NCI-H526 treated with DMSO at 0.1 percent for 48 hours (cell line): ENCODE data around the gene PHPT1.
"Not testable (repeated sequence)": the region's sequence is repeated elsewhere in the genome, so short reads cannot be mapped to it uniquely, and the experiment has no call there.

Experiments
- DNase-seq: peaks from one replicate; lab custom pipeline; 2025; lab: John Stamatoyannopoulos, UW

Gene PHPT1

GRCh38 chr9:136849038-136849959 lies at the start of gene PHPT1:
Gene PHPT1, plus strand, starts transcription at chr9:136849409. Its CDS starts 22 bp downstream, at chr9:136849431.
- peak; percentile 92 for DNase-seq

- peak; percentile 72 for DNase-seq
Measured at GRCh38 chr9:136799854-136800657, 49.2 kb upstream of the PHPT1 start.

- DNase-seq: no peak
Measured at GRCh38 chr9:136802321-136802720, 46.9 kb upstream of the PHPT1 start.

DNA sequence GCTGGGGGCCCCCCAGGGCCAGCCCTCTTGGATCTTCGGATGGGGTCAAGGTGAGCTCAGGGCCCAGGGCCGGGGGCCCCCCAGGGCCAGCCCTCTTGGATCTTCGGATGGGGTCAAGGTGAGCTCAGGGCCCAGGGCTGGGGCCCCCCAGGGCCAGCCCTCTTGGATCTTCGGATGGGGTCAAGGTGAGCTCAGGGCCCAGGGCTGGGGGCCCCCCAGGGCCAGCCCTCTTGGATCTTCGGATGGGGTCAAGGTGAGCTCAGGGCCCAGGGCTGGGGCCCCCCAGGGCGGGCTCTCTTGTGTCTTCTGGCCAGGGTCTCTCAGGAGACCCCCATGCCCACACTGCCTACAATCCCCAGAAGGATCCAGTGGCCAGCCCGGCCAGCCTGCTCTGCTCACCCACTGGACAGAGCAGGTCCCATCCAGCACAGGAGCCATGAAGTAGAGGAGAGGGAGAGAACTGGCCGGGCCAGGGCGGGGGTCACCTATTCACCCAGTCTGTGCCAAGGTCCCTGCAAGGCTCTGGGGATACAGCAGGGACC lies 46.1 kb upstream of the PHPT1 start:
- not testable (repeated sequence) for DNase-seq

GRCh38 chr9:136803551-136804508 lies 45.4 kb upstream of the PHPT1 start:
- no peak for DNase-seq

DNA sequence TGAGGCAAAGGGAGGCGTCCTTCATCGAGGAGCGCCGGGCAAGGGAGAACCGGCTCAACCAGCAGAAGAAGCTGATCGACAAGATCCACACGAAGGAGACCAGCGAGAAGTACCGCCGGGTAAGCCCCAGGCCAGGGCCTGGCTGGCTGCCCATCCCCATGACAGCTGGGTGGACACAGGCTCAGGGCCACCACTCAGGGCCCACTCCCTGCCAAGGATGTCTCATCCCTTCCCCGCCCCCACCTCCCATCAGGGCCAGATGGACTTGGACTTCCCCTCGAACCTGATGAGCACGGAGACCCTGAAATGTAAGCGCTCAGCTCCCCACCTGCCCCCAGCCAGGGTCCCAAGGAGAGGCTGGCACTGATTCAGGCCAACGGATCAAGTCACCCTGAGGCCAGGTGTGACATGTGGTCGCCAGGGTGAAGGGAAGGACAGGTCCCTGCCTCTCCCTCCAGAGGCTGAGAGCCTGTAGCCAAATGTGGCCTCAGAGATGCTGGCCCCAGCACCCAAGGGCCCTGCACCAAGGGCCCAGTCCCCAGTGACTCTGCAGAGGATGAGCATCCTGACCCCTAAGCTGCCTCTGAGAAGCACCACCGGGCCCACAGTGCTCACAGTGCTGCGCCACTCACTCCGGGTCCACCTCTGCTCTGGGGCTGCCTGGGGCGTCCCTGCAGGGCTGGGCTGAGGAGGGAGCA lies 44.6 kb upstream of the PHPT1 start:
- DNase-seq: no peak

- no peak for DNase-seq
Measured at GRCh38 chr9:136805207-136805740, 43.9 kb upstream of the PHPT1 start.

- no peak for DNase-seq
Measured at GRCh38 chr9:136806067-136806466, 43.1 kb upstream of the PHPT1 start.

DNA sequence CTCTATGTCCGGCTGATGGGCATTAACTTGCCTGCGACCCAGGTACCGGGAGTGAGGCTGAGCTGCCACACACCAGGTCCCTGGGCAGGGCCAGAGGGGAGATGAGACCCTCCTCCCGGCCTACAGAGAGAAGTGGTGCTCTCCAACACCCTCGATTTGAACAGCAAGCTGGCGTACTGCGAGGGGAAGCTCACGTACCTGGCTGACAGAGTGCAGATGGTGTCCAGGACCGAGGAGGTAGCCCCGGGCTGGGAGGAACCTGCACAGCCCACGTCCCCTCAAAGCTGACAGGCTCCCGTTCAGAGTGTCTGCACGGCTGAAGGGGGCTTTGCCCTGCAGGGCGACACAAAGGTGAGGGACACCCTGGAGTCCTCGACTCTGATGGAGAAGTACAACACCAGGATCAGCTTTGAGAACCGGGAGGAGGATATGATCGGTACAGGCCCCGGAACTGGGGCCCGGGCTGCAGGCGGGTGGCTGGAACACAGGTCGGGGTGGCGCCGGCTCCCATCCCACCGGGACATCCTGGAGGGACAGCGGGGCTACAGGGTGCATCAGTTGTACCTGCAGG lies 42.5 kb upstream of the PHPT1 start:
- DNase-seq: no peak

- peak; percentile 25 for DNase-seq
Measured at GRCh38 chr9:136807281-136808074, 41.7 kb upstream of the PHPT1 start, which contains the start of gene RABL6. Gene RABL6, plus strand, starts transcription at chr9:136807948. Its CDS starts 249 bp downstream, at chr9:136808197.

- DNase-seq: peak; percentile 12
Measured at GRCh38 chr9:136808075-136808805, 41.0 kb upstream of the PHPT1 start.

DNA sequence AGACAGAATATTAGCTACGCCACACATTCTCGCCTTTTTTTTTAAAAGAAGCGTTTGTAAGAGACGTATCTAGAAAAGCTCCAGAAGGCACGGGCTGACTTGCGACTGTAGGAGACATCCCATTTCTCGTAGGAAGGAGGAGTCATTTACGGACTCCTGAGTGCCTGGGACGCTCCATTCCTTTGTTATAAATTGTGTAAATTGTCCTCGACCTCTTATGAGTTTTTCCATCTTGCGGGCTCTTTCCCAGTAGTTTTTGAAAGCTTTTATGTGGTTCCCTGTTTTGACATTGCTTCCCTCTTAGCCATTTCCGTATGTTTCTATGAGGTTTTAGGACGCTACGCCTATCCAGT lies 40.4 kb upstream of the PHPT1 start:
- no peak for DNase-seq

DNA sequence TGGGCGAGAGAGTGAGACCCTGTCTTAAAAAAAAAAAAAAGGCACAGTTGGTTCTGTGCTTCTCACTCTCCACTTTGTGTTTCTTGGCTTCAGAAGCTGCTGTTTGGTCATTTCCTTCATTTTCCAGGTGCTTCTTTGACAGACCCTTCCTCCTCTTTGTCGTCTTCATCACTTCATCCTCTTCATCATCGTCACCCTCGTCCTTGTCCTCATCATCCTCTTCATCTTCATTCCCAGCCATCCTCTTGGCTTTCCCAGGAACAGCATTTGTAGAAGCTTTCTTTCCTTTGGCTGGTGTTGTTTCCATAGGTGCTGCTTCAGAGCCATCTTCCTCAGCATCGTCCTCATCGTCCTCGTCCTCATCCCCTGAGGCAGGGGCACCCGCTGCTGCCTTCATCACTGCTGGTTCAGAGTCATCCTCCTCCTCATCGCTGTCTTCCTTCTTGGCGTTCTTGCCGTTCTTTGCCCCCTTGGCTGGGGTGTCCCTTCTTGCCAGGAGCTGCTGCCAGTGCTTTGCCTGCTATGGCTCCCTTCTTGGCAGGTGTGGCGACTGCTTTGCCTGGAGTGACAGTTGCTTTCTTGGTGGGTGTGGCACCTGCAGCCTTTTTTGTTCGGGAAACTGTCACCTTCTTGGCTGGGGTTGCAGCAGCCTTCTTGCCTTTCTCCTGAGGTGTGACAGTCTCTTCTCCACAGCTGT lies 34.3 kb upstream of the PHPT1 start:
- no peak for DNase-seq

DNA sequence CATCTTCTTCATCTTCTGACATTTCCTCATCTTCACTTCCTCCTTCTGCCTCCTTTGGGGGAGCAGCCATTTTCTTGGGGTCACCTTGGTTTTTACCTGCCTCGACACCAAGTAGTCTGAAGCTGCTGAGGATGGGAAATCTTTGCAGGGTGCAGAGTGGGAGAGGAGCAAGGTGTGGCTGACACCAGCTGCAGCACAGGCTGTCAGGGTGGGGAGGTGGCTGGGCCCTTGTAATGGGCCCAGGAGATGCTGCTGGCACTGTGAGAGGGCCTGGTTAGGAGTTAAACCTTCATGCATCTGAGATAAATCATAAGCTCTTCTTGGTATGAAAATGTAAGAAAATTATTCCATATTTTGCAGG lies 33.8 kb upstream of the PHPT1 start:
- no peak for DNase-seq

DNA sequence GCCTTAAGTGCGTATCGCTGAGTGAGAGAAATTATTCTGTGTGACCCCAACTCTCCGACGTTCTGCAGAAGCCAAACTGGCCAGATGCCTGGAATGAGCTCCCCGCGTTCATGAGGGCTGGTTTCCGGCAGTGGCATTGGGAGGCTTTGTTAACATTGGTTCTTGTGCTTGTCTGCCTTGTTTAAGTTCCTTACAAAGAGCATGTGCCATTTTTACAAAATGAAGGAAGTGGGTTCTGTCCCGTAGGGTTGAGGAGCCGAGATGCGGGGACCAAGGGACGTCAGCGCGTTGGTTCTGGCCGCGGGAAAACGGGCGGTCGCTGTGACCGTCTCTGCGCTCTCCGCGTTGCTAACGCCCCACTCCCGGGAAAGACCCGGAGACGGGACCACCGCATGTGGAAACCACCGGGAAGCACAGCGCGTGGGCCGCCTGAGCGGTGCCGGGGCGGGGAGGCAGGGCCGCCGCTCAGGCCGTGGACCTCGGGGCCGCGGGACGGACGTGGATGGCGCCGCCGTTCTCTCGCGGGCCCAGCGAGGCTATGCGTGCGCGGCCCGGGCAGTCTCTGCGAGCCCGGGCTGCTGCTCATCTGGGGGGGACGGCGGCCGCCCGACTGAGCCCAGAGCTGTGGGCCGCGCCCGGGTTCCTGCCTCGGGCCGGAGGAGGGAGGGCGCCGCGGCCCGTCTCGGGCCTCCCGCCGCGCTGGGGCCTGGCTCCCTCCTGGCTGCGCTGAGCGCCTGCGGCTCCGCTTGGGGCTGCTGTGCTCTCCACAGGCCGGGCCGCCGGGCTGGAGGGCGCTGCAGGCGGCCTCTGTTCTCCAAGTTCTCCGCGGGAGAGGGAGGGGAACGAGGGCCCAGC lies 28.0 kb upstream of the PHPT1 start:
- no peak for DNase-seq

GRCh38 chr9:136821826-136822544 lies 27.2 kb upstream of the PHPT1 start:
- DNase-seq: no peak
